ENCODE data around the gene SGMS1.

The SGMS1 gene

DNA sequence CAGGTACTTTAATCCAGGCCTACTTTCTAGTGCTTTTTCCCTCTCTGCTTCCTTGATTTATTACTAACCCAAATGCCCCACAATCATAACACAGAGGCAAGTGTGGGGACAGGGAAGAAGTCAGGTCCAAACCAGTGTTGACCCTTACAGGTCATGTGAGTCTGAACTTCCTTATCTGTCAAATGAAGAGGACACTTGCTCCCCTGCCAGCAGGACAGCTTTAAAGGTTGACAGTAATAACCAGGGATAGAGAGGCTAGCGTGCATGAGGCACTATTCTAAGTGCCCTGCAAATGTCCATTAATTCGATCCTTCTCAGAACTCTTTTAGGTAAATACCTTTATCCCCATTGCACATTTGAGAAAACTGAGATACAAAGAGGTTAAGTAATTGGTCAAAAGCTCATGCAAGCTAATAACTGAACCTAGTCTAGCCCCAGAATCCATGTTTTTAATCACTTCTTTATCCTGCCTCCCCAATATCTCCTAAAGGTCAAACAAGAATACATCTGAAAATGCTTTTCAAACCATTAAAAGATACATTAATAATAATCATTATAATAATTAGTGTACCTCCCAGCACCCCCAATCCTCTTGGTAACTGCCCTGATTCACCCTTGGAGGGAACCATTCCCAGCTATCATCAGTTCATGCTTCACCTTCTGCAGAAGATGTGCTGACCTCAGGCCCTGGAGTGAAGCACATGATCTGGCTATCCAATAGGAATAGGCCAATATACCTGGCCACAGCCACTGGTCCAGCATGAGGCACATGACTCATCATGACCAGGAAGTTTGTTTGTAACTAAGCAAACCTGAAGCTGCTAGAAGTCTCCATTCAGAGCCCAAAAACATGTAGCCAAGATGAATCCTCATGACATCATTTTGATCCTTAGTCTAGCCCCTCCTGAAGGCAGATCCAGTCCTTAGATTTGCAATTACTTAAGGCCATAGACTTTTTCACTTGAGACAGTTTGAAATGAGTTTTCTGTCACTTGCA lies 40.7 kb downstream of the SGMS1 start:
- H3K27ac ChIP-seq: no peak overlapping the region
- CTCF ChIA-PET: no interaction called here
- peak; percentile 33 for DNase-seq (ENCODE audit: low spot score)
- POLR2A ChIA-PET (ENCODE audit: low non-redundant PET): no interaction called here
- TF ChIP-seq, protein P1, sequence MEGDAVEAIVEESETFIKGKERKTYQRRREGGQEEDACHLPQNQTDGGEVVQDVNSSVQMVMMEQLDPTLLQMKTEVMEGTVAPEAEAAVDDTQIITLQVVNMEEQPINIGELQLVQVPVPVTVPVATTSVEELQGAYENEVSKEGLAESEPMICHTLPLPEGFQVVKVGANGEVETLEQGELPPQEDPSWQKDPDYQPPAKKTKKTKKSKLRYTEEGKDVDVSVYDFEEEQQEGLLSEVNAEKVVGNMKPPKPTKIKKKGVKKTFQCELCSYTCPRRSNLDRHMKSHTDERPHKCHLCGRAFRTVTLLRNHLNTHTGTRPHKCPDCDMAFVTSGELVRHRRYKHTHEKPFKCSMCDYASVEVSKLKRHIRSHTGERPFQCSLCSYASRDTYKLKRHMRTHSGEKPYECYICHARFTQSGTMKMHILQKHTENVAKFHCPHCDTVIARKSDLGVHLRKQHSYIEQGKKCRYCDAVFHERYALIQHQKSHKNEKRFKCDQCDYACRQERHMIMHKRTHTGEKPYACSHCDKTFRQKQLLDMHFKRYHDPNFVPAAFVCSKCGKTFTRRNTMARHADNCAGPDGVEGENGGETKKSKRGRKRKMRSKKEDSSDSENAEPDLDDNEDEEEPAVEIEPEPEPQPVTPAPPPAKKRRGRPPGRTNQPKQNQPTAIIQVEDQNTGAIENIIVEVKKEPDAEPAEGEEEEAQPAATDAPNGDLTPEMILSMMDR (conservative IDR thresholded peaks at IDR 0.05; ENCODE audit: low read depth): no peak

DNA sequence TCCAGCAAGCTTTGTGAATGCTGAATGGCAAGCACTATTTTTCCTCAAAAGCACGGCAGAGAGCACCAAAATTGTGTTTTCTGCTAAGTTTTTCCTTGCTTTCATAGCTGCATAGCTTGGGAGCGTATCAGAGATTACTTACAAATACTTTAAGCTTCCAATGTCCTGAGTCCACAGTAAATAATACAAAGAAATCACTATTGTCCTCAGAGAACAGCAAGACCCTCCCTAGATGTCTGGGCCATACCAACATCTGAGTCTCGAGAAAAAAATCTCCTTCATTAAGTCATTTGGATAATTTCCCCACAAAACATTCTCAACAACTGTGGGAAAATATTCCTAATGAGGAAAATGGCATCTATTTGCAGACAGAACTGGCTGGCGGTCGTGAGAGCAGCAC lies 41.7 kb downstream of the SGMS1 start:
- H3K27ac ChIP-seq: no peak overlapping the region
- DNase-seq (ENCODE audit: low spot score): no peak
- ChIA-PET CTCF (no interaction called here), POLR2A (ENCODE audit: low non-redundant PET) (no interaction called here)
- TF ChIP-seq, protein P1 (conservative IDR thresholded peaks at IDR 0.05; ENCODE audit: low read depth): no peak

DNA sequence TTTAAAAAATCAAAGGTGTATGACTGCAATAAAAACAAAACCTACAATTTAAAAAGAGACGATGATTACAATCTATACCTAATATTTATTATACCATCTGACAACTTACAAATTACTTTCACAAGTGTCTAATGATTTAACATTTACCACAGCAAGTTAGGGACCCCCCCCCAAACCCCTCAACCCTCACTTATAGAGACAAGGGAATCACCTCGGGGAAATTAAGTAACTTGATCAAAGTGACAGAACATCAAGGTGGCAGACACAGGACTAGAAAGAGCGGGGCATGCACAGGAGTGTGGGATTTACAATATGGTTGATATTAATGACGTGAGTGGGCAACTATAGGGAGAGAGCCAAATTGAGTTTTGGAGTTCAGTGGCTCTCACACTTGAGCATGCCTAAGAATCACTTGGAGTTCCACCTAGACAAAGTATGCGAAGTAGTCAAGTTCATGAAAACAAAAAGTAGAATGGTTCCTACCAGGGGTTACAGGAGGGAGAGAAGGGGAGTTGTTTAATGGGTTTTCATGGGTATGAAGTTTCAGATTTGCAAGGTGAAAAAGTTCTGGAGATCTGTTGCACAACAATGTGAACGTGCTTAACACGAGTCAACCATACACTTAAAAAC lies 43.4 kb downstream of the SGMS1 start:
- ChIA-PET POLR2A (ENCODE audit: low non-redundant PET) (no interaction called here), CTCF (no interaction called here)
- TF ChIP-seq, protein P1 (conservative IDR thresholded peaks at IDR 0.05; ENCODE audit: low read depth): no peak
- H3K27ac ChIP-seq: no peak overlapping the region
- no peak for DNase-seq (ENCODE audit: low spot score)

DNA sequence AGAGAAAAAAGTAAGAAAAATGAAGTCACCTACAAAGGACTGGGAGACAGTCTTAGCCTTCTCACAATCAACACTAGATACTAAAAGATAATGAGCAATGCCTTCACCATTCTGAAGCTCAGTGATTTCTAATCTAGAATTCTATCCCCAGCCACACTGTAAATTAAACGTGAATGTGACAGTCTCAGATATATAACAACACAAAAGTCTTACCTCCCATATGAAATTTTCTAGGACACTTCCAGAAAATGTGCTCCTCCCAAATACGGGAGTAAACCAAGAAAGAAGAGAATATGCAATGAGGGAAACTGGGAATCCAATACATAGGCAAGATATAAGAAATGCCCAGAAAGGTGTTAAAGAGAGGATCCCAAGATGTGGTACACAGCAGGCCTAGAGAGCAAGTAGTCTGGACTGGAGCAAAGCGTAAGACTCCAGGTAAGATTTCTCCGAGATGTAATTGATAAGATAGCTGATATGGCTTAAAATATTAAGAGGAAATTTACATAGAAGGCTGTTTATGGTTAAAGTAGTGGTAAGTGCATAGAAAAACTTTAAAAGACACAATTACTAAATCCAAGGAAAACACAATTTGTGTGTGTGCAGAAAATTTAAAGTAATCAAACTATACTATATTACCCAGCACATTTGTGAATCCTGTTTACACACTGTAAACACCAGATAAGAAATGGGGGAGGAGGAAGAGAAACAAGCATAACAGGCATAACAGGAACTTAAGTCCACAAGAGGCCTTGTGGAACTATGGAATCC lies 44.1 kb downstream of the SGMS1 start:
- ChIA-PET CTCF (no interaction called here), POLR2A (ENCODE audit: low non-redundant PET) (no interaction called here)
- no peak for DNase-seq (ENCODE audit: low spot score)

DNA sequence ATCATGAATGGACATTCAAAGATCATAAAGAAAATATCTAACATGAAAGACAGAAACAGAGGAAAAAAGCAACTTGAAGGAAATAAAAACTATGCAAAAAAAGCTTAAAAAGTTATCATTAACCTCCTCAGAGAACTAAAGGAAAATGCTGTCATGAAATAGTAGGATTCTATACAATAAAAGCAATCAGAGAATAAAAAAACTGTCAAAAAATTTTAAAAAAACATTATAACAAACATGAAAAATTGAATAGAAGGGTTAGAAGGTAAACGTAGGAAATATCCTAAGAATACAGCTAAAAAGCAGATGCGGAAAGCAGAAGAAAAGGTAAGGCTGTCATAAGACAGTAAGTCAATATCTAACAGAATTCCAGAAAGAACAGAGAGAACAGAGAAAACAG lies 44.8 kb downstream of the SGMS1 start:
- no peak for DNase-seq (ENCODE audit: low spot score)
- H3K27ac ChIP-seq: no peak overlapping the region
- ChIA-PET POLR2A (ENCODE audit: low non-redundant PET) (no interaction called here), CTCF (interaction anchor here (0.9 kb wide), 1 partner anchor 35 kb away, joined by 4 read pairs; no protein-coding TSS in a partner anchor)
- TF ChIP-seq, protein P1 (conservative IDR thresholded peaks at IDR 0.05; ENCODE audit: low read depth): no peak

More for the DNA sequence above, 44.1 kb downstream of the SGMS1 start:
- TF ChIP-seq, protein P1 (conservative IDR thresholded peaks at IDR 0.05; ENCODE audit: low read depth): no peak
- no peak overlapping the region for H3K27ac ChIP-seq
